GM12878 (cell line): ENCODE data around the gene CXXC5. TPM values are rescaled to one million over a fixed set of nuclear protein-coding genes. Genes with fewer than 3 reads are reported as not detected.
A peak's percentile ranks its signal among the peaks of the same experiment; 100 is the strongest.

Experiments used
- ATF2 ChIP-seq: IDR thresholded peaks from 2 replicates; pipeline ENCODE4 v1.6.1; 2012; ENCODE audit warnings: low read length, inconsistent platforms
- CTCF ChIP-seq, 3 experiments: IDR thresholded peaks in 2 of 3; conservative IDR thresholded peaks in 1 of 3; 2 replicates each; pipeline ENCODE4 v1.5.1; 2011; ENCODE audit warnings: low read depth in 3 of 3, low read length in 3 of 3, mild to moderate bottlenecking in 3 of 3, control low read depth in 2 of 3, moderate library complexity in 2 of 3, inconsistent platforms in 1 of 3, mixed read lengths in 1 of 3; ENCODE audit not compliant: control insufficient read depth in 2 of 3, insufficient read depth in 1 of 3; ENCODE audit errors: extremely low read depth in 1 of 3
- GABPA ChIP-seq: IDR thresholded peaks from 2 replicates; pipeline ENCODE4 v1.6.1; 2014; ENCODE audit warnings: antibody characterized with exemption, low read depth, mild to moderate bottlenecking, inconsistent platforms
- MTA3 ChIP-seq: IDR thresholded peaks from 2 replicates; pipeline ENCODE4 v1.6.1; 2012; ENCODE audit warnings: low read length, inconsistent platforms, borderline replicate concordance
- MYB ChIP-seq: fragments of 150-350 bp; IDR thresholded peaks from 2 replicates; pipeline ENCODE4 v1.6.1; 2014; ENCODE audit warnings: mild to moderate bottlenecking, low read depth, low read length, borderline replicate concordance
- RAD21 ChIP-seq: IDR thresholded peaks from 2 replicates; pipeline ENCODE4 v1.6.1; 2011; ENCODE audit warnings: mild to moderate bottlenecking, low read depth, low read length, moderate library complexity; ENCODE audit not compliant: insufficient read depth
- RAD51 ChIP-seq: fragments of 450-650 bp; IDR thresholded peaks from 2 replicates; pipeline ENCODE4 v1.6.1; 2016; ENCODE audit warnings: moderate library complexity, mild to moderate bottlenecking, inconsistent platforms
- RCOR1 ChIP-seq: conservative IDR thresholded peaks from 2 replicates; pipeline ENCODE4 v1.6.1; 2012; ENCODE audit warnings: low read depth, low read length, improper control_type of control experiment
- RFX5 ChIP-seq: IDR thresholded peaks from 2 replicates; pipeline ENCODE4 v1.6.1; 2011; ENCODE audit warnings: low read depth, low read length, improper control_type of control experiment
- SMARCA5 ChIP-seq: fragments of 450-650 bp; IDR thresholded peaks from 2 replicates; pipeline ENCODE4 v1.6.1; 2017; ENCODE audit warnings: mild to moderate bottlenecking
- SP1 ChIP-seq: IDR thresholded peaks from one replicate; pipeline ENCODE4 v1.6.1; 2011; ENCODE audit warnings: low read depth, low read length
- WRNIP1 ChIP-seq: IDR thresholded peaks from 2 replicates; pipeline ENCODE4 v1.6.1; 2011; ENCODE audit warnings: low read depth, low read length, improper control_type of control experiment, borderline replicate concordance
- ZBTB33 ChIP-seq: fragments of 450-650 bp; IDR thresholded peaks from 2 replicates; pipeline ENCODE4 v1.6.1; 2017; ENCODE audit warnings: mild to moderate bottlenecking
- ZNF592 ChIP-seq: fragments of 450-650 bp; IDR thresholded peaks from 2 replicates; pipeline ENCODE4 v1.6.1; 2017; ENCODE audit warnings: mild to moderate bottlenecking, moderate library complexity
- ZNF687 ChIP-seq: fragments of 450-650 bp; IDR thresholded peaks from 2 replicates; pipeline ENCODE4 v1.6.1; 2017; ENCODE audit warnings: mild to moderate bottlenecking, moderate library complexity
- polyA plus RNA-seq, 11 experiments: library from polyadenylated mRNA; depleted of rRNA in 4 of 11; unstranded in 6 of 11; stranded (reverse) in 5 of 11; fragments of >200 nt; fragmentation: Nextera tagmentation in 4 of 11; fragmentation: Illumina TruSeq in 1 of 11; extraction: Ambion mirVana in 4 of 11; extraction: Trizol in 1 of 11; gene quantifications; 1 replicate in 1 of 11; 2 replicates in 10 of 11; pipeline versions ENCODE4 v1.2.1 to v1.2.3, GENCODE V29; 2011 to 2016; ENCODE audit warnings: inconsistent platforms in 2 of 11, missing spikeins in 2 of 11, low read depth in 1 of 11
- total RNA-seq, 4 experiments: library from RNA; depleted of rRNA in 3 of 4; stranded (reverse); fragments of >200 nt in 3 of 4; fragmentation: Illumina TruSeq in 1 of 4; extraction: Trizol in 1 of 4; gene quantifications; 2 replicates each; pipeline versions ENCODE4 v1.2.1 to v1.2.3, GENCODE V29; 2013 to 2021

CXXC5 gene
- total and polyA plus RNA-seq, 10 of the 15 experiments (the other 5 are each of a cell fraction or from before 2014, with no cell fraction given) = 1.8 to 90.8 (median 40.7) TPM

GRCh38 chr5:139637438-139638089 is 10.6 kb upstream of the CXXC5 start (continued):
- TF ChIP-seq RFX5 (0 out of 2 replicates have a peak, but pooled peaks have one; percentile 13), MYB (no peak), RAD51 (no peak), ZNF592 (no peak), GABPA (no peak), RCOR1 (no peak), SP1 (peak; percentile 98), SMARCA5 (no peak), WRNIP1 (no peak), ZNF687 (no peak; the same call in 1 of the 2 replicates), ATF2 (no peak), MTA3 (no peak), RAD21 (no peak; the same call in 1 of the 2 replicates), CTCF (IDR thresholded peaks at IDR 0.05 in 2 of 3, conservative IDR thresholded peaks at IDR 0.05 in 1 of 3; ENCODE audit: control insufficient read depth in 2 of 3, extremely low read depth in 1 of 3, insufficient read depth in 1 of 3, low read depth in 3 of 3, low read length in 3 of 3) (peak; percentile 11 to 32 (median 13); a peak in 3 of 6 replicates), ZBTB33 (no peak)
